MM.1S (cell line): ENCODE results near the gene TMEM214.

Experiments
- DNase-seq: peaks from one replicate; pipeline ENCODE4 v3.0.0-alpha.2; 2015
- H2AFZ ChIP-seq: fragments of 300-600 bp; sonication (generic); 2 replicates; pipeline ENCODE4 v1.6.0; 2016; ENCODE audit warnings: antibody characterized with exemption, low read length
- H3F3A ChIP-seq: fragments of 300-600 bp; sonication (generic); 2 replicates; pipeline ENCODE4 v1.6.1; 2016; ENCODE audit warnings: mild to moderate bottlenecking, antibody characterized with exemption, low read length, moderate library complexity, mixed read lengths; ENCODE audit not compliant: insufficient read depth
- H3K27ac ChIP-seq: fragments of 300-600 bp; sonication (generic); 2 replicates; pipeline ENCODE4 v1.5.1; 2016; ENCODE audit warnings: mild to moderate bottlenecking, low read length
- H3K27me3 ChIP-seq: fragments of 300-600 bp; sonication (generic); replicated peaks from 2 replicates; pipeline ENCODE4 v1.6.0; 2016; ENCODE audit warnings: low read length; ENCODE audit not compliant: insufficient read depth
- H3K36me3 ChIP-seq: fragments of 300-600 bp; sonication (generic); replicated peaks from 2 replicates; pipeline ENCODE4 v1.6.1; 2016; ENCODE audit warnings: mild to moderate bottlenecking, low read length, mixed read lengths; ENCODE audit not compliant: insufficient read depth
- H3K4me1 ChIP-seq: fragments of 300-600 bp; sonication (generic); 2 replicates; pipeline ENCODE4 v1.6.1; 2016; ENCODE audit warnings: low read length, mixed read lengths
- H3K4me2 ChIP-seq: fragments of 300-600 bp; sonication (generic); 2 replicates; pipeline ENCODE4 v1.6.0; 2016; ENCODE audit warnings: low read depth, low read length
- H3K4me3 ChIP-seq: fragments of 300-600 bp; sonication (generic); 2 replicates; pipeline ENCODE4 v1.5.1; 2016; ENCODE audit warnings: low read length, mixed read lengths
- H3K79me2 ChIP-seq: fragments of 300-600 bp; sonication (generic); 2 replicates; pipeline ENCODE4 v1.6.1; 2016; ENCODE audit warnings: mixed run types, low read length, mixed read lengths
- H3K9ac ChIP-seq: fragments of 300-600 bp; sonication (generic); 2 replicates; pipeline ENCODE4 v1.6.1; 2016; ENCODE audit warnings: low read length, mixed read lengths
- H3K9me2 ChIP-seq: fragments of 300-600 bp; sonication (generic); replicated peaks from 2 replicates; pipeline ENCODE4 v1.6.1; 2016; ENCODE audit warnings: mild to moderate bottlenecking, low read length, mixed read lengths; ENCODE audit not compliant: insufficient read depth
- H3K9me3 ChIP-seq: fragments of 300-600 bp; sonication (generic); replicated peaks from 2 replicates; pipeline ENCODE4 v1.6.1; 2016; ENCODE audit warnings: mild to moderate bottlenecking, low read length, mixed read lengths; ENCODE audit not compliant: insufficient read depth
- H4K20me1 ChIP-seq: fragments of 300-600 bp; sonication (generic); 2 replicates; pipeline ENCODE4 v1.6.1; 2016; ENCODE audit warnings: mild to moderate bottlenecking, low read length, moderate library complexity, mixed read lengths; ENCODE audit not compliant: insufficient read depth
- EZH2 ChIP-seq: fragments of 300-600 bp; sonication (generic); optimal IDR thresholded peaks from 2 replicates; pipeline ENCODE3; 2017; ENCODE audit warnings: low read depth, mild to moderate bottlenecking, antibody characterized with exemption, low read length, mixed read lengths
- EZH2phosphoT487 ChIP-seq: fragments of 300-600 bp; sonication (generic); IDR thresholded peaks from 2 replicates; pipeline ENCODE4 v1.6.1; 2018; ENCODE audit warnings: antibody characterized with exemption, low read length
- TF ChIP-seq, protein P1 (sequence below): fragments of 300-600 bp; sonication (generic); IDR thresholded peaks from 2 replicates; pipeline ENCODE4 v1.5.1; 2016; ENCODE audit warnings: antibody characterized with exemption, low read length, mixed read lengths

TMEM214 gene

GRCh38 chr2:27029051-27029450 lies 3.7 kb upstream of the TMEM214 start:
- H3K79me2 ChIP-seq = peaks cover 16% of the 10 kb centered on the region
- no peaks in the 10 kb centered on the region for H3K36me3 ChIP-seq
- H3K4me1 ChIP-seq = peaks cover 1% of the 10 kb centered on the region
- no peak overlapping the region for H3K27ac ChIP-seq
- no peak for DNase-seq
- no peaks in the 10 kb centered on the region for H4K20me1 ChIP-seq
- no peak overlapping the region for H3K4me3 ChIP-seq
- H3K9ac ChIP-seq = no peak overlapping the region
- H3K9me3 ChIP-seq = no peaks in the 10 kb centered on the region
- H3K9me2 ChIP-seq = no peaks in the 10 kb centered on the region
- no peaks in the 10 kb centered on the region for H3K27me3 ChIP-seq
- H3F3A ChIP-seq = no peaks in the 10 kb centered on the region
- TF ChIP-seq EZH2phosphoT487 = no peak
- TF ChIP-seq EZH2 = no peak
- TF ChIP-seq, protein P1, sequence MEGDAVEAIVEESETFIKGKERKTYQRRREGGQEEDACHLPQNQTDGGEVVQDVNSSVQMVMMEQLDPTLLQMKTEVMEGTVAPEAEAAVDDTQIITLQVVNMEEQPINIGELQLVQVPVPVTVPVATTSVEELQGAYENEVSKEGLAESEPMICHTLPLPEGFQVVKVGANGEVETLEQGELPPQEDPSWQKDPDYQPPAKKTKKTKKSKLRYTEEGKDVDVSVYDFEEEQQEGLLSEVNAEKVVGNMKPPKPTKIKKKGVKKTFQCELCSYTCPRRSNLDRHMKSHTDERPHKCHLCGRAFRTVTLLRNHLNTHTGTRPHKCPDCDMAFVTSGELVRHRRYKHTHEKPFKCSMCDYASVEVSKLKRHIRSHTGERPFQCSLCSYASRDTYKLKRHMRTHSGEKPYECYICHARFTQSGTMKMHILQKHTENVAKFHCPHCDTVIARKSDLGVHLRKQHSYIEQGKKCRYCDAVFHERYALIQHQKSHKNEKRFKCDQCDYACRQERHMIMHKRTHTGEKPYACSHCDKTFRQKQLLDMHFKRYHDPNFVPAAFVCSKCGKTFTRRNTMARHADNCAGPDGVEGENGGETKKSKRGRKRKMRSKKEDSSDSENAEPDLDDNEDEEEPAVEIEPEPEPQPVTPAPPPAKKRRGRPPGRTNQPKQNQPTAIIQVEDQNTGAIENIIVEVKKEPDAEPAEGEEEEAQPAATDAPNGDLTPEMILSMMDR = no peak
- H3K4me2 ChIP-seq = no peak overlapping the region
- H2AFZ ChIP-seq = no peak overlapping the region

DNA sequence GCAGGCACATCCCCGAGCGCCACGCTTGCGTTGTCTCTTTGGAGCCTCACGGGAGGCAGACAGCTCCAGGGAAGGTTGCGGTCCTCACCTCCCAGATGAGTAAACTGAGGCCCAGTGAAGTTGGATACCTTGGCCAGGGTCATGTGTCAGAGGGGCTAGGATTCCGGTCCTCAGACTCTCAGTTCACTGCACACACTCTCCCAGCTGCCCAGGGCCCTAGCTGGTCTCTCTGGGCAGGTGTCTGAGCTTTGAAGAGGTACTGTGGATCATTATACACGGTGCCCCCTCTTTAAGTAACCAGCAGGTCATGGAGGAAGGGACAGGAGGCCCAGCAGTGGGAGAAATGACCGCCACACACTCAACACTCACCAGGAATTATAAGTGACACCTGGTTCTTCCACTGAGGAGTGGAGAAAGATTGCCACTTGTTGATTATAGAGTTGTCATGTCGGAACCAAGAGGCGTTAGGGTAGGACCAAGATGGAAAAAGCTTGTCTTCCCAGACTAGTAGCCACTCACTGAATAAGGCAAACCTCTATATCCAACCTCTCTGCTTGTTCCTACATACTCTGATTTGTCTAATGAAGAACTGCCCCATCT lies 588 bp downstream of the TMEM214 start:
- Histone ChIP-seq H3K4me1 (peaks cover 5% of the 10 kb centered on the region), H2AFZ (peak overlapping the region; percentile 49), H3K9me3 (no peaks in the 10 kb centered on the region), H3F3A (no peaks in the 10 kb centered on the region), H4K20me1 (no peaks in the 10 kb centered on the region), H3K4me2 (peak overlapping the region; percentile 92), H3K79me2 (peaks cover 45% of the 10 kb centered on the region), H3K27ac (peak overlapping the region; percentile 25; the same call in 1 of the 2 replicates), H3K27me3 (no peaks in the 10 kb centered on the region), H3K36me3 (peaks cover 7% of the 10 kb centered on the region), H3K9ac (peak overlapping the region; percentile 86), H3K9me2 (no peaks in the 10 kb centered on the region), H3K4me3 (peak overlapping the region; percentile 94)
- DNase-seq = no peak
- TF ChIP-seq EZH2 (no peak), EZH2phosphoT487 (no peak)
- TF ChIP-seq, protein P1 = no peak

DNA sequence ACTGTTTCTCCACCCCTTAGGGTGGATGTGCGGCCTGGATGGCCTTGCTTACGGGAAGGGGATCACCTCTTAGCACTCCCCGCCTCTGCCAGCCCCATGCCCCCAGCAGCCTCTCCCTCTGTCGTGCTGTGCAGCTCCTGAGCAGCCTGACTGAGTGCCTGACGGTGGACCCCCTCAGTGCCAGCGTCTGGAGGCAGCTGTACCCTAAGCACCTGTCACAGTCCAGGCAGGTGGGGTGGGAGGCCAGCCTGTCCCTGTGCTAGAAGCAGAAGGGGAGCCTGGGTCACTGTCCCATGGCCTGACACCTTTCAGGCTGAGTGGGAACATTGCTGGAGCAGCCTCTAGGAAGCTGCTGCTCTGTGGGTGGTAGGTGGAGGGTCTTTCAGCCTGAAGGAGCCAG lies 5.2 kb downstream of the TMEM214 start:
- Histone ChIP-seq H3K9me2 (no peaks in the 10 kb centered on the region), H2AFZ (no peak overlapping the region), H3K36me3 (peaks cover 11% of the 10 kb centered on the region), H3F3A (no peaks in the 10 kb centered on the region), H3K9ac (no peak overlapping the region), H3K27me3 (no peaks in the 10 kb centered on the region), H3K4me1 (peaks cover 5% of the 10 kb centered on the region), H3K9me3 (no peaks in the 10 kb centered on the region), H3K27ac (no peak overlapping the region), H3K4me3 (no peak overlapping the region), H3K4me2 (no peak overlapping the region), H3K79me2 (peaks cover 40% of the 10 kb centered on the region), H4K20me1 (no peaks in the 10 kb centered on the region)
- no peak for DNase-seq
- TF ChIP-seq EZH2 = no peak
- TF ChIP-seq EZH2phosphoT487 = no peak
- TF ChIP-seq, protein P1 = no peak
